Iris pigment epithelial cell (primary cell): ENCODE results near the gene LTC4S.

Experiments used
- DNase-seq: peaks from one replicate; pipeline ENCODE4 v3.0.0-alpha.2; 2011; ENCODE audit warnings: low read depth

LTC4S gene

DNA sequence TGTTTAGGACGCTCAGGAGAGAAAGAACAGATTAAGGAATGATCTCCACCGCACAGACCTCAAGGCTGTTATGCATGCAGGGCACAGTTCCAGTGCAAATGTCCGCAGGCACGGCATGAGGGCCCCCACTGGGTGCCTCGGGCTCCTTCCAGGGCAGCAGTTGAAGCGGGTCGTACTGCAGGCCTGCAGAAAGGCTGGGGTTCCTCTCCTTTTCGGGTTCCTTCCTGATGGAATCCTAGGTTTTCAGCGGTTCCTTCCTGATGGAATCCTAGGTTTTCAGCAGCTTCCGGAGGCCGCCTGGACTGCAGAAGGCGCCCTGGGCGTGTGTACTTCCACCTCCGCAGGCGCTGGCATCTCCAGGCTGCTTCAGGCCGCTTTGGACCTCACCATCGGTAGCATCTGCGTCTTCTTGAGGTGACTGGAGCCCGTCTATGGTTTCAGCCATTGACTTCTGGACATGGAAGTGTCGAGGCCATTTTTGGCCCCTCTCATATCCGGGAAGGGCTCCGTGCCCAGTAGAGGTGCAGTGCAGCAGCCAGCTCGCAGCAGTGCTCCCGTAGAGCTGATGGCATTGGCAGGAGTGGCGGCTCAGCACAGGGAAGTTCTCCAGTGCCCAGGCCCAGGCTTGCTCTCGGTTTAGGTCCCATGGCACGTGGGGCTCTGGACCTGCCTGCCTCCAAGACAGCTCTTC lies 18.5 kb downstream of the LTC4S start:
- no peak for DNase-seq

DNA sequence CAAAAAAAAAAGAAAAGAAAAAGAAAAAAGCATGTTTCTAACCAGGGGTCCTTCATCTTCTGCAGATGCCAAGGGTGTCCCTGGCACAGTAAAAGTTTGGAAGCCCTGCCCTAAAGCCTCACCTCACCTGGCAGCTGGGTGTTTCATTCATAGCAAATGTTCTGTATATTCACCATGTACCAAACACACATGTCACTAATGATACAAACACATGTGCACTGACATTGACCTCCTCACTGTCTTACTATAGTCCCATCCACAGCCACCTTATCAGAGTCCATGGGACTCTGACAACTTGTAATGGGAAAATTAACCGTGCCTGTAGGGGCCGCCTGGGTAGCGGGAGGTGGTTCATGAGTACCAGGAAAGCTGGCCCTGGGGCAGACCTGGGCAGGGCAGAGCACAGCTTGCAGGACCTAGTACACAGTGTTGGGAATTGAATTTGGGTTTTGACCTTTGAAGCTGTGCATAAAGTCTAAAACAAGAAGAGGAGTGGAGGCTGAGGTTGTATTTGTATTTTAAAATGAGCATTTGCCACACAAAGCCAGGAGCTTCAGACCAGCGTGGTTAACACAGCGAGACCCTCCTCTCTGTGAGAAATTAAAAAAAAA lies 19.3 kb downstream of the LTC4S start:
- DNase-seq = no peak

DNA sequence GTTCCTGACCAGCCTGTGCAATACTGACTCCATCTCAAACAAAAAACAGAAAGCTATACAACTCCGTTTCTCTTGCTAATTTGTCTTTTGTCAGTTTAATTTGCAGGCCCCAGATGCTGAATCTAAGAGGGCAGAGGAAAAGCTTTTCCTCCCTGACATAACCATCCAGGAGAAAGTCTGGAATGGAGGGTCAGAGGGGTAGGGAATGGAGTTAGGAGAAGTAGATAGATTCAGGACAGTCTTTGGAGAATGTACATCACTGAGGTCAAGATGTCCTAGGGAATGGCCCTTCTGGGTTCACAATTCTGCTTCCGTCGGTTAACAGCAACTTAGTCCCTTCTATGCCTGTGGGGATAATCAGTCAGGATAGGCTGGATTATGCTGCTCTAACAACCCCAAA lies 20.3 kb downstream of the LTC4S start:
- no peak for DNase-seq

DNA sequence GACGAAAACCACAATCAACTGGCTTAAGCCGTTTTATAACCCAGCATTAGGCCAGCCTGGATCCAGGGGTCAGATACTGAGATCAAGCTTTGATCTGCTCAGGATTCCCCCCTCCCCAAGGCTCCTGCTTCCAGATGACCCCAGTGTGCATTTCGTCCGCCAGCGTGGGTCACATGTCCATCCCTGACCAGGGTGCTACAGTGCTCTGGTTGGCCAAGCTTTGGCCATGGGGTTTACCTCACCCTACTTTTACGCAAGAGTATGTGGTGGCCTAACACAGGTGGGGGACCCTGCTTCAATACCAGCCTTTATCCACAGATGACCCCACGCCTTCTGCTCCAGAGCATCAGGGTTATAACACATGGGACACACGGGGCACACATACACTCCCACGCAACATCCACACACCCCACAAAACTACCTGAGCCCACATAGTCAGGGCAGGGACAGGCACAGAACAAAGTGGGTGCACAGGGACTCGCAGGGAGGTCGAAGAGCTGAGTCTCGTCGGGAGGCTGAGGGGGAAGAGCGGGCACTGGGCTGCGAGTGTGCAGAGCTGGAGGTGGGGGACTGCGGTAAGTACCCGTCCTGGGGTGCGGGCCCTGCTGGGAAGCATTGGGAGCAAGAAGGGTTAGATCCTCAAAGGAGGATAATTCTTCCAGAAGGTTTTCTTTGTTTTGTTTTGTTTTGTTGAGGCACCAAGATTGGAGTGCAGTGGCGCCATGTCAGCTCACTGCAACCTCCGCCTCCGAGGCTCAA lies 21.9 kb downstream of the LTC4S start:
- DNase-seq = no peak

DNA sequence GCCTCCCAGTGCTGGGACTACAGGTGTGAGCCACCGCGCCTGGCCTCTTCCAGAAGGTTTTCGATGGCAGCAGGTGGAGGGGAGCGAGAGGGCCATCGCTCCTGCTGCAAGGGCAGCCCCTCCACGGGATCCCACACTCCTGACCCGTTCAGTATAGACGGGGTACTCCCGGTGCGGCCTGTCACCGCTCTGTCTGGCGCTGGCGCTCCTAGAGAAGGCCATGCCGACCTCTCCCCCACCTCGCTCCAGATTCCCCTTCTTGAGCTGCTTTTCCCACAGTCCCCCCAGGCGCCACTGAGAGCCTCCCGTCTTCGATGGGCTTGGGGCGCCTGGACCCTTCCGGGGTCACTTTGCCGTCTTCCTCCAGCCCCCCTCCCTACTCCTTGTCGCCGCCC lies 22.6 kb downstream of the LTC4S start:
- DNase-seq = no peak

DNA sequence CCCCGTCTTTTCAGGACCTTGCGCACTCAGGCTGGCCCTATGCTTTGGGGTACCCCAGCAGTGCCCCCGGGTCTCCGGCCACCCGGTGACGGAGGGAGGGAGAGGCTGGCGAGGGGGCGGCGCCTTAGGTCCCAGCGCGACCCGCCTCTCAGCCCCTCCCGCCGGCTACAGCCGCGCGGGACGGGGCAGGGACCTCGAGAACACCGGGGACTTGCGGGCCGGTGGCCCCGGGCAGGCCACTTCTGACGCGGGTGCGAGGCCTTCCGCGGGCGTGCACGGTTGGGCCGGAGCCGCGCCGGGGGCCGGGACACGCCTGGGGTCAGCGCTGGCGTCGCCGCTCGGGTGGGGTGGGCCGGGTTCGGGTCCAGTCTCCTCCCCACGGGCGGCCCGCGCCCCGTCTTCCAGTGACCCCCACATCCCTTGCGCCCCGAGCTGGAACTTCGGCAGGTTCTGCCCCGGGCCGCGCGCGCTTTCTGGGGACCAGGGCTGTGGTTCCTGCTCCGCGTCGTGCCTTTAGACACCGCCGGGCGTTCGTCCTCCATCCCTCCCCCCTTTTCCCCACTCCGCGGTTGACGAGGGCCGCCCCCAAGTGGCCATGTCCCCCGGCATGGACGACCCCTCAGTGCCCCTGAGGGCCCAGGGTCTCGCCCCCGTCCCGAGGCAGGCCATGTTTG lies 23.1 kb downstream of the LTC4S start:
- no peak for DNase-seq

DNA sequence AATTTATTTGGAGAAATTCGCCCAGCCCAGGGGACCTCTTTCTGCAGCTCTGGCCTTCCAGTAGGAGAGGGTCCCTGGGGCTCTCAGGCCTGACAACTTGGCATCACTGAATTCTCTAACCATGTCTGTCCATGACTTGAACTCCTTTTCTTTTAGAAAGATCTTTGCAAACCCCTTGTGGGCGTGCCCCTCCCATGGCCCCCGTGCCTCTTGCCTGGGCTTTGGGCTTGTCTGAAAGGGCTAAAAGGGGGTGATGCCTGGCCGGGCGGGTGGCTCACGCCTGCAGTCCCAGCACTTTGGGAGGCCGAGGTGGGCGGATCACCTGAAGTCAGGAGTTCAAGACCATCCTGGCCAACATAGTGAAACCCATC lies 23.7 kb downstream of the LTC4S start:
- no peak for DNase-seq

DNA sequence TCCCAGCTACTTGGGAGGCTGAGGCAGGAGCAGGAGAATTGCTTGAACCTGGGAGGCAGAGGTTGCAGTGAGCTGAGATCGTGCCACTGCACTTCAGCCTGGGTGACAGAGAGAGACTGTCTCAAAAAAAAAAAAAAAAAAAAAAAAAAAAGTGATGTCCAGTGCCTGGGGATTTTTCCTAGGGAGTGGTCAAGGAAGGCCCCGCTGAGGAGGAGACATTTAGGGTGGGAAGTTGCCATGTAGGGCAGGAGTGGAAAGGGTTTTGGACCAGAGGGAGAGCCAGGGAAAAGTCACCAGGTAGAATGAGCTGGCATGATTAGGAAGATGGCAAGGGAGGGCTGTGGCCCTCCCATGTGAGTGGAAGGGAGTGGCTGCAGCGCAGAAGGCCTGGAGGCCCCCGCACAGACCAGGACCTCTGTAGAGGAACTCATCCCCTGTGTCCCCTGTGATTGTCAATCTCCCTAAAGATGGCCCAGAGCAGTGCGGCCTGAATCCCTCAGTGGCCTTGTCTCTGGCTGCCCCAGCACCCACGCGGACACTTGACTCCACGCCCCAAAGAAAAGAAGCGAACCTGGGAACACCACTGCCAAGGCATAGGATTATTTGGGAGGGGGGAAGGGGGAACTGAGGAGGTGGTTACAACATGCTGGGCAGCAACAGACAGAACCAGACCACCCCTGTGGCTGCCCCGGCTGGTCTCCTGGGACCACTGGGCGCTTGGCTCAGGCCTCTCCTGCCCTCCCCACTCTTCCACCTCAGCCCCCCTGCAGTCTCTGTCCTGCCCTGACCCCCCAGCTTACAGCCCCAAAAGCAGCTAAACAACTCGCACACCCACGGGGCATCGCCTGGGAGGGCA lies 24.3 kb downstream of the LTC4S start:
- DNase-seq = no peak

DNA sequence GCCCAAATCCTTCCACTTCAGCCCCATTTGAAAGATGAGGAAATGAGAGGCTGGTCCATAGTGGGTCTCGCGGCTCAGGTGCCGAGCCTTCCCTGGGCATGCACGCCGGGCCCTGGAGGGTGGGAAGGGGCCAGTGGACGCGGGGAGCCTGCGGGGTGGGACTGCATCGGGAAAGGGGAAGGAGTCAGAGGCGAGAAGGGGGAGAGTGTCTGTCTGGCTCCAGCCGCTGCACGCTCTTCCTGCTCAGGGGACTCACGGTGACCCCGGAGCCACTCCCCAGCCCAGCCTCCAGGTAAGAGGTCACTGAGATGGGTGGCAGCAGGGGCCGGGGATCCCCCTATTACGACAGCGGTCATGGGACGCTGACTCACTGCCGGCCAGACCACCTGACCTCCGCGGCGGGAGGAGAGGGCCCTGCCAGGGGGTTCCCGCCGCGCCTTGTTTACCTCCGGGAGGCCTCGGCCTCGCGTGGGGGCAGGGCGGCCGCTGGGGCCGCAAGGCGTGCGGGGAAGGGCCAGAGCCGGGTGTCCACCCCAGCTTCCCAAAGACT lies 25.0 kb downstream of the LTC4S start:
- DNase-seq = peak; percentile 97

DNA sequence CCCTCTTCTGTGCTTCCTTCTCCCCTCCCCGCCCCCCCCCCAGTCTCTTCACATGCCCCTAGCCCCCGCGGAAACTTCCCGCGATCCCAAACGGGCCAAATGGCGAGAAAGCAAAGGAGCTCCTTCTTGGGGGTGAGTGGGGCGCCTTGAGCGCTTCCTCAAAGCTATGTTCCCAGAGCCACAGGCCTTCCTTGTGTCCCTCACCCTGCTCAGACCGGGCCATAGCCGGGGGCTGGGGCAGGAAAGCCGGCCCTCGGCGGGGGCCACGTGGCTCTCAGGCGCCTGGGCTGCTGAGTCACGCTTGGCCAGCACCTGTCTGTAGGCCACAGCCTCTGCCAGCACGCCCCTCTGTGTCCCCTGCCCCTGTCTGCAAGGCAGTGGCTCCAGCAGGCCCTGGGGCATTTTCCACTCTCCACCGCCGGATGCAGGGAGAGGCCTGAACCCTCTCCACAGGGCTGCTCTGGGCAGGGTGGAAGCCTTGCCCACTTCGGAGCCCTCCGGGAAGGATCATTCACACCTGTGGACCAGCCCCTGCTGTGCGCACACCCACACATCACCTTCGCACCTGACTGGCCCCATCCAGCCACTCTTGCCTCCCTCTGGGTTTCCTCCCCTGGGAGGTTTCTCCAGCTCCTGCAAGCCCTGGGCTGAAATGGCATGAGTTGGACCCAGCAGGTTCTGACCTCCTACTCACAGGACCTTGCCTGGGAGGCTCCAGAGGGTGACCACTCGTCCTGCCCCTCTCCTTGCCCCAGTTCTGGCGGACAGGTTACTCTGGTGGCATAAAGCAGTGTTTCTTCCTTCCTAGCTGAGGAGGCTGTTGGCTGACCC lies 25.7 kb downstream of the LTC4S start:
- peak; percentile 80 for DNase-seq

DNA sequence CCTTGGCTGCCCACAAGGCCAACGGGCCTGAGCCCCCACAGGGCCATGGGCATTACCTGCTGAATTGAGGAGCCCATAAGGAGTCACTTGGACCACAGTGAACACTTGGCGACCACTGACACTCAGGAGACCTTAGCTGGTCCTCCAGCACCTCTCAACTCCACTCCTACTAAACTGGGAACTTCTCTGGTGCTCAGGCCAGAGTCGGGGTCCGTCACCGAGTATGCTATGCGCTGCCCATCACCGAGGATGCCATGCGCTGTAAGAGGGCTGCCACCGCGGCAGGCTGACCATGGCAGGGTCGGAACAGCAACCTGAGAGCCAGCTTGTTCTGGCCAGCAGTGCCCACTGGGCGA lies 26.3 kb downstream of the LTC4S start:
- no peak for DNase-seq

DNA sequence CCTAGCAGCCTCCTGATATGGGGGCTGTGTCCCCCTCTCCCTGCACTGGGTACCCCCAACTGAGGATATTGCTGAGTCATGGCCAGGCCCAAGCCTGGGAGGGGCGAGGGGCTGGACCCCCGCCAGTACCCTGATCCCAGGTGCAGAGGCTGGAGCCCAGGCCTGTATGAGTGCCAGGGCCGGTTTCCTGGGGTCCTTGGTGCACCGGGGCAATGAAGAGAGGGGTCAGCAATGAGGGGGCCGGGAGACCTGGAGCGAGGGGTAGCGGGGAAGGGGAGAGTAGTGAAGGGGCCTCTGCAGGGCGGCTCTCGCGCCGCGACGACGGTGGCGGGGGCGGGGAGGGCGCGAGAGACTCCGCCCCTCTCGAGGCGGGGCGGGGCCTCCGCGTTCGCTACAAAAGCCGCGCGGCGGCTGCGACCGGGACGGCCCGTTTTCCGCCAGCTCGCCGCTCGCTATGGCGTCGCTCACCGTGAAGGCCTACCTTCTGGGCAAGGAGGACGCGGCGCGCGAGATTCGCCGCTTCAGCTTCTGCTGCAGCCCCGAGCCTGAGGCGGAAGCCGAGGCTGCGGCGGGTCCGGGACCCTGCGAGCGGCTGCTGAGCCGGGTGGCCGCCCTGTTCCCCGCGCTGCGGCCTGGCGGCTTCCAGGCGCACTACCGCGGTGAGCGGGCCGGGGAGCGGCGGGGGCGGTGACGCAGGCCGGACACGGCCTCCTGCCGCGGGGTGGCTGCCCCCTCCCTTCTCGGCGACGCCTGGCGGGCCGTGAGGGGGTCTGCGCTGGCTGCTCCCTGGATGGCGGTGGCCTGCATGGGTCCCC lies 26.9 kb downstream of the LTC4S start, which contains the start of gene SQSTM1:
TSS of gene SQSTM1 (plus strand) at position 423 of the 815 bp plus-strand sequence. CDS start at position 455, 32 bp downstream.
- peak; percentile 74 for DNase-seq

DNA sequence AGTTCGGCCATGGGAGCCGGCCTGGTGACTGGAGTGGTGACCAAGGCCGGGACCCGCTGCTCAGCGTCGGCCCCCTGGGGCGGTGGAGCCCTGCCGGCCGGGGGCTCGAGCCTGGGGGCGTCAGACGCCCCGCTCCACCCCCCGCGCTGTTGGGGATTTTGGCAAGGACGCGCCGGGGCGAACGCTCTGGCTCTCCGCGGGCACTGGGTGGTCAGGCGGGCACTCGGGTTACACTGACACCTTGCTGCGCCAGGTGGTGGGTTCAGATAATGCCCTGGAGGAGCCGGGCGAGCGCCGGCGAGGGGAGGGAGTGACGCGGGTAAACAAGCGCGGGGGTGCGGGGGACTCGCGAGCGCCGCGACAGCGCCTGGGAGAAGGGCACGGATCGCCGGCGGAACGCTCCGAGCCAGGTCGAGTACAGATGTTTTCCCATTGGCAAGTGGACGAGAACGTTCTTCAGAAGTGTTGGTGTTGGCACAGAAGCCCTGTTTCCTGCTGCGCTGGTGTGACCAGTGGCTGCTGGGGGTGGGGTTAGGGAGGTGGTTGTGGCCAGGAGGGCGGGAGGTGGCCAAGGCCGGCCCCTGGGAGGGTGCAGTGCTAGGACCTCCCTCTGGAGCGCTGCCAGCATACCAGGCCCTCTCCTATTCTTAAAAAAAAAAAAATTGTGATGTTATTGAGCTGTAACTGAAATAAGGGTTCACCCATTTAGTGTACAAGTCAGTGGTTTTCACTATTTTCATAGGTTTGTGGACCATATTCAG lies 27.7 kb downstream of the LTC4S start:
- DNase-seq = peak; percentile 93

DNA sequence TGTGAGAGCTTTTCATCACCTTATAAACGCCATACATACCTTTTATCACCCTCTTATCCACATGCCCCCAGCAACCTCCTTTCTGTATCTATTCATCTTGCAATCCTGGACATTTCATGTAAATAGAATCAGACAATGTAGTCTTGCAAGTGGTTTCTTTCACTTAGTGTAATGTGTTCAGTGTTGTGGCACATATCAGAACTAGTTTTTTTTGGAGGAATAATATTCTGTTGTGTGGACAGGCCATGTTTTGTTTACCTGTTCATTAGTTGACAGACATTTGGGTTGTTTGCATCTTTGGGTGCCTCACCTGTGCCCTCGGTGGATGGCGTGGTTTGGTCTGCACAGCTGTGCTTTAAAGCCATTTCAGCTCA lies 28.3 kb downstream of the LTC4S start:
- DNase-seq = no peak

DNA sequence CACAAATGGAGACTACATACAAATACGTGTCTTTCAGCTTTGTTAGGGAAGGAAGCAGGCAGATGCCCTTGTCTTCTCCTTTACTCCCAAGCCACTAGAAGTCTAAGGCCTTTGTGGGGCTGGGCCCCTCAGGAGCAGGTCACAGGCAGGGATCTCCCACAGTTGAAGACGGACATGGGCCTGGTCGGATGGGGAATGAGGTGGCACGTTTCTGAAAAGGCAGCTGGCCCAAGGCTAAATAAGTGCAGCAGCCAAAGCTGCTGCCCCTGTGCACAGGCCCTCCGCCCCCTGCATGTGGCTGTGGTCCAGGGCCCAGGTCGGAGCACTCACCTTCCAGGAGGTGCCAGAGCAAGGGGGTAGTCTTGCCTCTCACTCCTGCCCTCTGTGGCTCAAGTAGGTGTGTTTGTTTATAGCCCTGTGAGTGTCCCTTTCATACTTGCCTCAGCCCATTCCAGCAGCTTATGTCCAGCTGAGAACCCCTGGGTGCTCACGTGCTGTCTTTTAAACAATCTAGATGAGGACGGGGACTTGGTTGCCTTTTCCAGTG lies 28.7 kb downstream of the LTC4S start:
- DNase-seq = no peak

DNA sequence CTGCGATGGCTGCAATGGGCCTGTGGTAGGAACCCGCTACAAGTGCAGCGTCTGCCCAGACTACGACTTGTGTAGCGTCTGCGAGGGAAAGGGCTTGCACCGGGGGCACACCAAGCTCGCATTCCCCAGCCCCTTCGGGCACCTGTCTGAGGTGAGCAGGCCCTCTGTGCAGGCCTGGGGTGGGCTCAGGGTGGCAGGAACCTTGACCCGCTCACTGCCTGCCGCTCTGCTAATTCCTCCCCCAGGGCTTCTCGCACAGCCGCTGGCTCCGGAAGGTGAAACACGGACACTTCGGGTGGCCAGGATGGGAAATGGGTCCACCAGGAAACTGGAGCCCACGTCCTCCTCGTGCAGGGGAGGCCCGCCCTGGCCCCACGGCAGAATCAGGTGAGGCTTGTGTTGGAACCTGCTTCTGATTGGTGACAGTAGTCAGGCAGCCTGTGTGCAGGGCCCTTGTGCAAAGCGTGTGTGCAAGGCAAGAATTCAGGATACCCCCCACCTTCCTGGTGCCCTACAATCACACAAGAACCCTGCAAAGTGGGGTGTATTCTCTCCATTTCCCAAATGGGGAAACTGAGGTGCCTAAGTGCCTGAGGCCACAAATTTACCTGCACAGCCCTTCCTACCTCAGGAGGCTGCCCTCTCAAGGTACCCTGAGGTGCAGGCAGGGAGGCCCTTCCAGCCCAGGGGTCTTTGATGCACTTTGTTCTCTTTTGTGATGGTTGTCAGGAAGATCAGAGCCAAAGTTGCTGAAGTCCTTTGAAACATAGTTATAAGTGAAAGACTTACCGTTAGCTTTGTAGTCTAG lies 30.4 kb downstream of the LTC4S start:
- no peak for DNase-seq

DNA sequence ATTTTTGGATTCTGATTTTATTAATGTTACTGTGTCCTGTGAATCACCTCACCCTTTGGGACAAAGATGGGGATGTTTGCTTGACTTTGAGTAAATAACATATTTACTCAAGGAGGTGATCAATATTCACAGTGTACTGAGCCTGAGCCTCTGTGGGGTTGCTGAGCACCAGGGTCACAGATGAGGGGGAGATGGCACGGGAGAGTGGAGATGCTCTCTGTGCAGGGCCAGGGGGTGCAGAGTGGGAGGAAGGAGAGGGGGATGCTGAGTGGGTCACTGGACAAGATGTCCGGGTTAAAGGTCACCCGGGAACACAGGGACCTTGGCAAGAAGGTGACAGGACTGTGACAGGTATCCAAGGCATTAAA lies 30.9 kb downstream of the LTC4S start:
- DNase-seq = no peak

DNA sequence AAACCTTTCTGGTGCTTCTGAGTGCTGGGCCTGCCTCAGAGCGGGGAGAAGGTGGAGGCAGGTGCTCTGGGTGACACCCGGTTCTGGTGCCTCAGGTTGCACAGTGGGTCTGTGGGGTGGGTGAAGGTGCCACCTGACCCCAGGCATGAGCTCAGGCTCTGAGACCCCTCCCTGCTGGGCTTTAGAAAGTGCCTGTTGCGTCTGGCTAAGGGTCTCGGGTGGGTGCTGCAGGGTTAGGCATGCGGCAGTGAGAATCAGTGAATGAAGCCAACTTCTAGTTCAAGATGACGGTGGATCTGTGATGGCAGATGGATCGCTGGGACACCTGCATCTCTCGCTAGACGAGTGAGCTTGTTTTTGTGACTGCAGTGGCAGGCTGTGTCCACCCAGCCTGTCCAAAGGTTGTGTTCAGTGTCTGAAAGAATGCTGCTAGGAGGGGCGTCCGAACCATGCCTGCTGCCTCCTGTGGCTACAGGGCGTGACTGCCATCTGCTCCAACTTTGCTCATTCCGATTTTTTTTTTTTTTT lies 31.9 kb downstream of the LTC4S start:
- no peak for DNase-seq
